GM12865 (cell line): Measurements from ENCODE around the gene EVI5L.
"Not testable (repeated sequence)": the region's sequence is repeated elsewhere in the genome, so short reads cannot be mapped to it uniquely, and the experiment has no call there.

Experiments used
- DNase-seq: peaks from one replicate; pipeline ENCODE4 v3.0.0; 2010; ENCODE audit warnings: low read depth
- H3K4me3 ChIP-seq: 2 replicates; pipeline ENCODE4 v1.5.1; 2011; ENCODE audit warnings: mild to moderate bottlenecking, low read depth, low read length, control low read depth
- TF ChIP-seq, protein P1 (sequence below): IDR thresholded peaks from 2 replicates; pipeline ENCODE4 v1.5.1; 2011; ENCODE audit warnings: low read length, control low read depth, low read depth, inconsistent platforms; ENCODE audit not compliant: insufficient read depth; ENCODE audit errors: missing control alignments

Gene EVI5L

GRCh38 chr19:7887408-7888144, 57.6 kb downstream of the EVI5L start:
- no peak for DNase-seq
- TF ChIP-seq, protein P1, sequence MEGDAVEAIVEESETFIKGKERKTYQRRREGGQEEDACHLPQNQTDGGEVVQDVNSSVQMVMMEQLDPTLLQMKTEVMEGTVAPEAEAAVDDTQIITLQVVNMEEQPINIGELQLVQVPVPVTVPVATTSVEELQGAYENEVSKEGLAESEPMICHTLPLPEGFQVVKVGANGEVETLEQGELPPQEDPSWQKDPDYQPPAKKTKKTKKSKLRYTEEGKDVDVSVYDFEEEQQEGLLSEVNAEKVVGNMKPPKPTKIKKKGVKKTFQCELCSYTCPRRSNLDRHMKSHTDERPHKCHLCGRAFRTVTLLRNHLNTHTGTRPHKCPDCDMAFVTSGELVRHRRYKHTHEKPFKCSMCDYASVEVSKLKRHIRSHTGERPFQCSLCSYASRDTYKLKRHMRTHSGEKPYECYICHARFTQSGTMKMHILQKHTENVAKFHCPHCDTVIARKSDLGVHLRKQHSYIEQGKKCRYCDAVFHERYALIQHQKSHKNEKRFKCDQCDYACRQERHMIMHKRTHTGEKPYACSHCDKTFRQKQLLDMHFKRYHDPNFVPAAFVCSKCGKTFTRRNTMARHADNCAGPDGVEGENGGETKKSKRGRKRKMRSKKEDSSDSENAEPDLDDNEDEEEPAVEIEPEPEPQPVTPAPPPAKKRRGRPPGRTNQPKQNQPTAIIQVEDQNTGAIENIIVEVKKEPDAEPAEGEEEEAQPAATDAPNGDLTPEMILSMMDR, result no peak
- H3K4me3 ChIP-seq, result no peak overlapping the region

GRCh38 chr19:7888145-7888825, 58.3 kb downstream of the EVI5L start, which contains the start of gene LRRC8E:
LRRC8E (plus strand) TSS chr19:7888510; CDS start chr19:7895604, 7,094 bp downstream.
- TF ChIP-seq, protein P1, result no peak
- H3K4me3 ChIP-seq, result no peak within 1 kb of the TSS
- DNase-seq, result no peak

DNA sequence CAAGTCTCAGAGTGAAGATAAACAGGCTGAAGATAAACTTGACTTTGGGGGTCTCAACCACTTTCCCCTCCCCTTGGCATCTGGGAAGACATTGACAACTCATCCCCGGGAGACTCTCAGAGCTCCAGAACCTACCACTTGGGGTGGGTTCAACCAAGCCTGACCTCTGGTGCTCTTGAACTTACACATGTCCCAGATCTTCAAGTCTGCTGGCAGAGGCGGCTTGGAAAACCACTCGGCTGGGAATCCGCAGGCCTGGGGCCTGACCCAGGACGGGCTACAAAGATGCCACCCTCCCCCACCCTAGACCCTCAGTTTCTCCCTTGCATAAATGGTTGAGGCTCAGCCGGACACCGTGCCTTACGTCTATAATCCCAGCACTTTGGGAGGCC, 58.8 kb downstream of the EVI5L start:
- H3K4me3 ChIP-seq, result no peak overlapping the region
- no peak for DNase-seq
- TF ChIP-seq, protein P1, result no peak

GRCh38 chr19:7893362-7894101, 63.5 kb downstream of the EVI5L start:
- DNase-seq, result not testable (repeated sequence)

DNA sequence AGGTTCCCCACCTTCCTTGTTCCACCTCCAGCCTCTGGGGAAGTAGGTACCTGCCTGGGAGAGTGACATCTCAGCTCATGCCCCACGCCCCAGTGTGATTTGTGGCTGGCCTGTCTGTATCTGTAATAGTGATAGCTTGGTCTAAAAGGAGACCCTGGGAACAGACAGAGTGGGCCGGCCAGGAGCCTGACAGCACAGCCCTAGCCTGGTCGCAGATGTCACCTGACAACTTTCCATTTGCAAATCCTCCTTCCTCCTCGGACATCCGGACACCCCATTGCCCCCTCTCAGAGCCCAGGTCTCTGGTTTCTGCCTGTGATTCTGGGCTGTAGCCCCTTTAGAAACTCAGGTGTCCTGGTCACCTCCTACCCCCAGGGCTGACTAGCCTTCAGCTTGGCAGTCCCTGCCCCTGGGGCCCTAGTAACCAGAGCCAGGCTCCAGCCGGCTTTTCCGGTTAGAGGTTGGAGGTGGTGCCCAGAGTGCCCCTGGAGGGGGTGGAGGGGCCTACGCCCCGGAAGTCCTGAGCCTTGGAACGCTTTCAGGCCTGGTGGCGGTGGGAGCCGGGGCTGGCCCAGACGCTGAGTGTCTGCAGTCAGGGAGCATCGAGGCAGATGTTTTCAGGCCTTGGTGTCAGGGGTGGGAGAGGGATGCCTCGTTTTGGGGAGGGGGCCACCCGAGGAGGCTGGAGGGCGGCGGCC, 64.7 kb downstream of the EVI5L start:
- no peak overlapping the region for H3K4me3 ChIP-seq
- TF ChIP-seq, protein P1, result no peak
- DNase-seq, result no peak

More at GRCh38 chr19:7893362-7894101, 63.5 kb downstream of the EVI5L start:
- not testable (repeated sequence) for H3K4me3 ChIP-seq

DNA sequence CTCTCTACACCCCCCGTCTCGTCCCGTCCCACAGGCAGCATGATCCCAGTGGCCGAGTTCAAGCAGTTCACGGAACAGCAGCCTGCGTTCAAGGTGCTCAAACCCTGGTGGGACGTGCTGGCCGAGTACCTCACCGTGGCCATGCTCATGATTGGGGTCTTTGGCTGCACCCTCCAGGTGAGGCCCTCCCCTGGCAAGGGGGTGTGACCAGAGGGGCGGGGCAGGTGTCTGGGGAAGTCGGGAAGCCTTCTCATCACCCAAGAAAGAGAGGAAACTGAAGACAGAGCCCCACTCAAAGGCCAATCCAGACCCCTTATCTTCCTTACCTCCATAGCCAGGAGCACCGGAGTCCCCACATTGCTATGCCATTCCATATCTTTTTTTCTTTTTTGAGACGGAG, 65.5 kb downstream of the EVI5L start:
- TF ChIP-seq, protein P1, result no peak
- DNase-seq, result no peak
- no peak overlapping the region for H3K4me3 ChIP-seq
